Measurements from ENCODE around the gene SNX9. TPM values are rescaled to one million over a fixed set of nuclear protein-coding genes. Genes with fewer than 3 reads are reported as not detected.

The SNX9 gene
- total and polyA plus RNA-seq, 2 of the 8 experiments (the other 6 are each of a cell fraction or from before 2014, with no cell fraction given) = 11.8 to 23.2 TPM

DNA sequence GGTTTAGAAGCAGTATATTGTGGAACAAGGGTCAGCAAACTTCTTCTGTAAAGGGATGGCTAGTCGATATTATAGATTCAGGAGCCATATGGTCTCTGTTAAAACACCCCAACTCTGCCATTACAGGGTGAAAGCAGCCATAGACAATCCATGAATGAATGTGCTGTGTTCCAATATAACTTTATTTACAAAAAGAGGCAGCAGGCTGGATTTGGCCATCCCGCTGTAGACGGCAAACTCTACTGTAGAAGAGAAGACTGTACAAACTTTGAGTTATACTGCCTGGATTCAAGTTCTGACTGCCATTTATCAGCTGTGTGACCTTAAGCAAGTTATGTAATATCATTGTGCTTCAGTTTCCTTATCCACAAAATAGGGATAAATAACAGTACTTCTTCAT is 33.7 kb upstream of the SNX9 start:
- H3K23me2 ChIP-seq (ENCODE audit: low read depth, low read length) = no peaks in the 10 kb centered on the region
- no peaks in the 10 kb centered on the region for H3K36me3 ChIP-seq (ENCODE audit: control insufficient read depth in 2 of 4, insufficient read depth in 4 of 4, low read length in 3 of 4)
- no peak overlapping the region for H3K56ac ChIP-seq (replicated peaks; ENCODE audit: insufficient read length, low read depth, low read length)
- ChIA-PET CTCF (ENCODE audit: partially characterized antibody) (interaction anchor here (0.6 kb wide), 1 partner anchor 74 kb away, joined by 4 read pairs; no protein-coding TSS in a partner anchor), POLR2A (ENCODE audit: partially characterized antibody) (interaction anchor here (0.6 kb wide), 1 partner anchor 906 kb away, joined by 3 read pairs; no protein-coding TSS in a partner anchor)
- TF ChIP-seq RAD21 (IDR thresholded peaks at IDR 0.05 in 1 of 2, conservative IDR thresholded peaks at IDR 0.05 in 1 of 2; ENCODE audit: low read depth in 2 of 2, low read length in 2 of 2) = no peak
- no peak for TF ChIP-seq TAF1 (IDR thresholded peaks at IDR 0.05; ENCODE audit: low read depth, low read length)
- no peak overlapping the region for H2BK15ac ChIP-seq (ENCODE audit: low read length)
- no peaks in the 10 kb centered on the region for H3K27me3 ChIP-seq (replicated peaks in 1 of 4; ENCODE audit: control insufficient read depth in 3 of 4, extremely low read depth in 1 of 4, insufficient read depth in 3 of 4, low read length in 3 of 4)
- H3K9ac ChIP-seq (replicated peaks in 1 of 4; ENCODE audit: extremely low read depth in 1 of 4, low read depth in 3 of 4, low read length in 3 of 4) = no peak overlapping the region
- FAIRE-seq = no peak
- H2BK12ac ChIP-seq (ENCODE audit: low read depth, low read length) = no peak overlapping the region
- no peak overlapping the region for H4K91ac ChIP-seq (replicated peaks; ENCODE audit: insufficient read length, low read length)
- H3K79me1 ChIP-seq (ENCODE audit: low read depth, low read length) = no peaks in the 10 kb centered on the region
- H2AK5ac ChIP-seq (ENCODE audit: low read depth, low read length) = no peak overlapping the region
- peaks cover 0 to 2% (median 0%) of the 10 kb centered on the region in 4 experiments; a peak in 1 of 7 replicates for H3K4me1 ChIP-seq (replicated peaks in 1 of 4; ENCODE audit: control insufficient read depth in 3 of 4, insufficient read depth in 4 of 4, low read length in 3 of 4)
- WGBS, 2 experiments (ENCODE audit: extremely low coverage in 1 of 2, insufficient coverage in 1 of 2, insufficient read length in 1 of 2, insufficient replicate concordance in 2 of 2, low coverage in 1 of 2, low lambda C conversion rate in 2 of 2, missing lambda C conversion rate in 1 of 2) = 95% methylated on average over 3 of the region's 3 CpGs; no CpG with 5 or more reads in 1 of the 2 experiments
- DNase-seq (ENCODE audit: low read depth in 1 of 2, low spot score in 2 of 2) = no peak
- no peaks in the 10 kb centered on the region for H3K79me2 ChIP-seq (ENCODE audit: control insufficient read depth in 1 of 2, insufficient read depth in 2 of 2, low read length in 2 of 2)
- no peaks in the 10 kb centered on the region for H4K20me1 ChIP-seq (replicated peaks in 1 of 2; ENCODE audit: control insufficient read depth in 1 of 2, insufficient read depth in 2 of 2, low read length in 2 of 2)
- H3K4me2 ChIP-seq (ENCODE audit: insufficient read depth in 1 of 2, low read depth in 2 of 2, low read length in 2 of 2) = peak overlapping the region in 1 of 2 experiments; percentile 68; a peak in 1 of 4 replicates
- H3K23ac ChIP-seq (ENCODE audit: insufficient read length) = no peak overlapping the region
- H2AFZ ChIP-seq (ENCODE audit: low read length) = no peak overlapping the region; the same call in 1 of the 2 replicates
- H2BK5ac ChIP-seq (ENCODE audit: low read depth, low read length) = no peak overlapping the region
- H2BK120ac ChIP-seq (replicated peaks; ENCODE audit: low read depth, low read length) = no peak overlapping the region
- no peak overlapping the region for H3K14ac ChIP-seq (ENCODE audit: insufficient read length)
- H3K4ac ChIP-seq (replicated peaks; ENCODE audit: insufficient read length, low read depth, low read length) = no peak overlapping the region
- no peak overlapping the region for H4K5ac ChIP-seq (ENCODE audit: insufficient read length, low read depth, low read length)
- H3K4me3 ChIP-seq (ENCODE audit: extremely low read depth in 1 of 4, insufficient read depth in 2 of 4, low read depth in 3 of 4, low read length in 4 of 4) = no peak overlapping the region
- no peak overlapping the region for H3K18ac ChIP-seq (ENCODE audit: extremely low read depth, low read length)
- no peaks in the 10 kb centered on the region for H3K9me3 ChIP-seq (ENCODE audit: insufficient read depth in 2 of 2, low read depth in 1 of 2, low read length in 1 of 2)
- H2BK20ac ChIP-seq (ENCODE audit: low read length) = no peak overlapping the region
- no peak overlapping the region for H4K8ac ChIP-seq (ENCODE audit: extremely low read depth, insufficient read depth, low read length)
- H3K27ac ChIP-seq (ENCODE audit: low read depth, low read length) = no peak overlapping the region

Measured in H1 (cell line).